Pons (tissue), 1 donor: ENCODE results near the gene CARD9.

Experiments
- DNase-seq: peaks from one replicate; pipeline ENCODE4 v3.0.0-alpha.2; 2016; ENCODE audit warnings: low spot score

The CARD9 gene

DNA sequence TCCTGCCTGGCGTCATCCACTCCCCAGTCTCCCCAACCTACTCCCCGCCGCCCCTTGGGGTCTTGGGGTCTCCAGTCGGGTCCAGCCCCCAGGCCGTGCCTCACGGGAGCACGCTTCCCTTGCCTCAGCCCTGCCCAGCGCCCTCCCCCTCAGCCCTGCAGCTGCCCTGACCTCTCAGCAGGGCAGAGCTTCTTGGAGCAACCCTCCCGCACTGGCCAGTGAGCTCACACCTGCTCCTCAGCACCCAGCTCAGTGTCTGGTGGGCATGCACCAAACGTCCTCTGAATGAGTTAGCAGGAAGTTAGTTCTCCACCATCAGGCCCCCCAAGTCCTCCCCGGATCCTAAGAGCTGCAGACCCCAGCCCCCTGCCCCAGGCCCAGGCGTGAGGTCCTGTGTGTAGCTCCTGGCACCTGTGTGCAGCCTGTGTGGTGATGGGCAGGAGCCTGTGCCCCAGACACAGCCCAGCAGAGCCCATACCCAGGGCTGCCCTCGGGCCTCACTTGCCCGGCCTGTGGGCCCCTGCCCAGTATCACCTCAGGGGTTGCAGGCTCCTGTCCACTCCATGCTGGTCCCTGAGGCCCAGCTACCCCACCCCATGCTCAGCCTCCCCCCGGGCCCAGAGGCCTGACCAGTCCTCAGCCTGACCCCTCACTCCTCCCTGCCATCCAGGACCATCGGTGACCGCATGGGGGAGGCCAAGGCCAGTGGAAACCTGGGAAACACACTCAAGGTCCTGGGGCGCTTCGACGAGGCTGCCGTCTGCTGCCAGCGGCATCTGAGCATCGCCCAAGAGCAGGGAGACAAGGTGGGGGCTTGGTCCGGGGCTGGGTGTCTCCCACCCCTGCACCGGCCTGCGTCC, 37.9 kb downstream of the CARD9 start:
- no peak for DNase-seq

GRCh38 chr9:136334541-136334940, 38.9 kb downstream of the CARD9 start:
- no peak for DNase-seq

- DNase-seq, result no peak
Measured at GRCh38 chr9:136333486-136333885, 40.0 kb downstream of the CARD9 start.

DNA sequence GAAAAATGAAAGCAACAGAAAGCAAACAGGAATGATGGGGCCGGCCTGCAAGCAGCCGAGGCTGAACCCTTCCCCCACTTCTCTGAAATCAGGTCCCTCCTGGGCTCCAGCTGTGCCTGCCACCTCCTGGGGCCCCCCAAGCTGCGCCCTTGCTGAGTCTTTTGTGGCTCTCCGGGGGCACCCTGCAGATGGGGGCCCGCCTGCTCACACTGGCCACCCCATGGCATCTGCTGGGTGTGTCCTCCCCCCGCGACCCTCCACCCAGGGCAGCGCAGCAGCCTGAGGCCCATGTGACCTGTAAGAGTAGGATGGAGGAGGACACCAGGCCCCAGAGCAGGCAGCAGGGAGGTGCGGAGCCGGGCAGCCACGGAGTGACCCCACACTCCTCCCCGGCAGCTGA, 40.4 kb downstream of the CARD9 start:
- DNase-seq, result no peak

DNA sequence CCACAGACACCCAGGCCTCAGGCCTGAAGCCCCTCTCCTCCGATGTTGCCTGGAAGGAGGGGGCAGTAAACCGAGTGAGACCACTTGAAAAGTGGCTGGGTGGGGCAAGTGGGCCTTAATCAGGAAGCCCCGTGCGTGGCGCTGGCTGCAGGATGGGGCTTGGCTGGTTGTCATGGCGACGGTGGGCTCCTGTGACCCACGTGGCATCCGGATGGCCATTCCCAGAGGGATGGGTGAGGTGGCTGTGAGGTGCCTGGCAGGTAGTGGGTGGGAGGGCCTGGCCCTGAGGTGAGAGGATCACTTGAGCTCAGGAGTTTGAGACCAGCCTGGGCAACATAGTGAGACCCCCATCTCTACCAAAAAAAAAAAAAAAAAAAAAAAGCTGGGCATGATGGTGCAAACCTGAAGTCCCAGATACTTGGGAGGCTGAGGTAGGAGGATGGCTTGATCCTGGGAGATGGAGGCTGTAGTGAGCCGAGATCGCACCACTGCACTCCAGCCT, 40.9 kb downstream of the CARD9 start:
- no peak for DNase-seq

DNA sequence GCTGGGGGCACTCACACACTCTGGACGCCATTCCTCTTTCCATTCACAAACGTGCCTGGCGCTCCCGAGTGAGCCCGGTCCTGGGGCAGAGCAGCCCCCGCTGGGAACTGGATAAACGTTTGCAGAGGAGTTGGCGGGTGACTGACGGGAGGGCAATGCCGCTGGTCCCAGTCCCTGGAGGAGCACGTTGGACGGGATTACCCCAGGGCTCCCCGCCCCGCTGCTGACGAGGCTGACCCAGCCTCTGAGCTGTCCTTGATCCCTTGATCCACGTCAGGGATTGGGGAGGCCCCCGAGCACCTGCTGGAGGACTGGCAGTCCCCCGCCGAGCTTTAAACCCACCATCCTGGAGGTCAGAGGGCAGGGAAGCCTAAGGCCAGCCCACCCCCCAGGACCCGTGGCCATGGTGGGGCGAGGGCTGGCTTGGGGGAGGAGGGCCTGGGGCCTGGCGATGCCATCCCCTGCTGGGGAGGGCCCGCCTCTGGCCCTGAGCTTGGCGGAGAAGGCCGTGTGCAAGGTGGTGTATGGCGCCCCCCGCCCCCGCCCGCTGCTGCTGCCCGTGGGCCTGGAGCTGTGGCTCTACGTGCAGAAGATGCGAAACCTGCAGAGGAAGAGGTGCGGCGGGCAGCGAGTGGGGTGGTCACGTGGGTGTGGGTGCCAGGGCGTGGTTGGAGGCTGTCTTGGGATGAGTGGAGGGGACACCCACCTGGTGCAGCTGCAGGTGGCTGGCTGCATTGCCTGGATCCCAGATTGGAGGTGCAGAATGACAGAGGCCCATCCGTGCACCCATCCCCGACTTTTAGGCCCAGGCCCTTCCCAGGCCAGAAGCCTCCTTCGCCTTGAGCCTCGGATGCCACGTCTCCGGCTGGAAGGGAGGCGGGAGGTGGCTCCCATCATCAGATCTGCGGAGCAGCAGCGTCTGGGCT, 41.6 kb downstream of the CARD9 start:
- DNase-seq, result no peak

DNA sequence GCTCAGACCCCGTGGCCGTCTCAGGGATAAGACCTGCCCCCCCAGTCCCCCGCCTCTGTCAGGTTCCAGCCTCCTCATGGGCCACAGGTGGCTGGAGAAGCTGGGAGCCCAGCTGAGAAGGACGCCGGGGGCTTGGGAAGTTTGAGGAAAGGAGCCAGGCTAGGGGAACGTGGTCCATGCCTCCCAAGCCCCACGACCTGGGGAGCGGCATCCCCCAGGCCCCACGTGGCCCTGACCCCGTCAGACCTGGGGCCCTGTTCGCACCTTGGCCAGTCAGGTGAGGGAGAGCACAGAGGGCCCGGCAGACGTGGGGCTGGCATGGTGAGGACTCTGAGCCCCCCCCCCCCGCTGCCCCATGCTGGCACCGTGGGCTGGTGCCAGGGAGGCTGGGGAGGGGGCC, 42.4 kb downstream of the CARD9 start:
- no peak for DNase-seq

DNA sequence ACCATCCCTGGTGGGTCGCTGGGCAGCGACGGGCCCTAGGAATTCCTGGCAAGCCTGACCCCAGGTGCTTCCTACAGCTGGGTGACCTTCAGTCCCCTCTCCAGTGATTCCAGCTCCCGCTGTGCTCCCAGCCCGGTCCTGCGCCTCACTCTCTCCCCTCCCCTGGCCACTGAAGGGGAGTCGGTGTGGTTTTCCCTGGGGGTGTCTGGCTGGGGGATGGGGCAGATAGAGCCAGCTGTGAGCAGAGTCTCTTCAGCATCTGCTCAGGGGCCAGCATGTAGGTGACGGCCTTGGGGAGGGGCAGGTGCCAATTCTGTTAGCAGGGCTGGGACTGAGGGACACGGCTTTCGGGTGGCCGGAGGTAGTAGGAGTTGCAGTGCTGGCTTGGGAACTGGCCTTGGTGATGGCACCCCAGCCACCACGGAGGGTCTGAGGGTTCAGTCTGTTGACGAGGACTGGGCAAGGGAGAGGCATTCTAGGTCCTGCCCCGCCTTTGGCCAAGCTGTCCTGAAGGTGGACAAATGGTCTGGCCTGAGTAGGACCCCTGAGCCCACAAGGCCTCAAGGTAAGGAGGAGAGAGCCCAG, 43.0 kb downstream of the CARD9 start:
- DNase-seq, result no peak

- DNase-seq, result no peak
Measured at GRCh38 chr9:136329636-136330405, 43.6 kb downstream of the CARD9 start.

DNA sequence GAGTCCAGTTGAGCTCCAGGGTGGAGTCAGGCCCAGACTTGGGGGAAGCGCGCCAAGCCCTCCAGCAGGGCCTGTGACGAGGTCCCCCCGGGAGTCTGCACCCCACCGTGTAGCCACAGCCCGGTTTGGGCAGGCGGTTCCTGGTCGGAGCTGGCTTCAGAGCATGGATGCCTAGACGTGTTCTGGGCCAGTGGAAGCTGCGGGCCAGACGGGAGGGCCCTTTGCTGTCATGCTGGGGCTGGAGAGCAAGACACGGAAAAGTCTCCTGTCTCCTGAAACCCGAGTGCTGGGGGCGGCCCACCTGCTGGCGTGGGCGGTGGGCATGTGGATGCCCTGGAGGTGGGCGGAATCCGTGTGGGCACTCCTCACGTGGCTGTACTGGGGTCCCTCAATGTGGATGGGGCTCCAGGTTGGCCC, 44.2 kb downstream of the CARD9 start:
- no peak for DNase-seq

- DNase-seq, result peak; percentile 54
Measured at GRCh38 chr9:136328622-136329041, 44.8 kb downstream of the CARD9 start.

DNA sequence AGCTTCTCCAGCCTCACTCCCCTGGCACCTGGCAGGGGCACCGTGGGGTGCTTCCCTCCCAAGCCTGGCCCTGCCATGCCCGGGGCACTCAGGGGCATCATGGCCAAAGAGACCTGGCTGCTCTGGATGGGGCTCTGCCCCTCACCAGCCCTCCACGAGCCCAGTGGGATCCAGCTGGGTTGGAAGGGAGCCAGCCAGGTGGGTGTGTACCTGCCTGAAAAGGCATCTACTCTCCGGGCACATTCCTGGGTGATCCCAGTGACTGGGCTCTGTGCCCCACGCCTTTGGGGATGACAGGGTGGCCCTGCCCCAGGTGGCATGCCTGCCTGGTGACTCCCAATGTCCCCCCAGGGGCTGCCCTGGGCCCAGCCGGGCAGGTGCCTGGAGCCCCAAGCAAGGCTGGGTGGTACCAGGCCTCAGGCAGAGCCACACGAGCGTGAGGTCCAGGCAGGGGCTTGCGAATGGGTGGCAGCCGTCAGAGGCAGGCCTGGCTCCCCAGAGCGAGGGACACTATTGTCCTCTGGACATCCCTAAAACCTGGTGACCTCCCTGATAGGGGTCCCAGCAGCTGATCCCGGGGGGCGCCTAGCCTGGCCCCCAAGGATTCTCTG, 45.4 kb downstream of the CARD9 start:
- DNase-seq, result no peak

DNA sequence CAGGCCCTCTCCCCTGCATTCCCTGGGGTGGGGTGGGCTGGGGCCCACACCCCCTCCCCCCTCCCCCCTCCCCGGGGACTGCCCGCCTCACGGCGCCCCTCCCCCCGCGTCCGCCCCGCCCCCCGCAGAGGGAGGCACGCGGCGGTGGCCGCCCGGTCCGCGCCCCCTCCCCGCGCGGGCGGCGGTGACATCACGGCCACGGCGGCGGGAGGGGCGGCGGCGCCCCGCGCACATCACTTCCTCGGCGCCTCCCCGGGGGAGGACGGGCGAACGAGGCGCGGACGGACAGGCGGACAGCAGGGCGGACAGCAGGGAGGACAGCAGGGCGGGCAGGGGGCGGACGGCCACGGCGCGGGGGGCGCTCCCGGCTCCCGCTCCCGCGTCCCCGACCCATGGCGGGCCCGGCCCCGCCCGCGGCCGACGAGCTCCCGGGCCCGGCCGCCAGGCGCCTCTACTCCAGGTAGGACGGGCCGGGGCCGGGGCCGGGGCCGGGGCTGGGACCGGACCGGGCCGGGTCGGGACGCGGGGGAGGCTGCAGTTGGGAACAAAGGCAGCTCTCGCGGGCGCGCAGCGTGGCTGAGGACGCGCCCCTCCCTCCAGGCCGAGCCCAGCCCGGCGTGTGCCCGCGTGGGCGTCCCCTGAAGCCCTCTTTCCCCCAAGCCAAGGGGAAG, 46.0 kb downstream of the CARD9 start, which contains the start of gene GPSM1:
TSS of gene GPSM1 (plus strand) at position 236 of the 671 bp plus-strand sequence. CDS start at position 393, 157 bp downstream.
- no peak for DNase-seq

- DNase-seq, result no peak
Measured at GRCh38 chr9:136326761-136327303, 46.6 kb downstream of the CARD9 start.

DNA sequence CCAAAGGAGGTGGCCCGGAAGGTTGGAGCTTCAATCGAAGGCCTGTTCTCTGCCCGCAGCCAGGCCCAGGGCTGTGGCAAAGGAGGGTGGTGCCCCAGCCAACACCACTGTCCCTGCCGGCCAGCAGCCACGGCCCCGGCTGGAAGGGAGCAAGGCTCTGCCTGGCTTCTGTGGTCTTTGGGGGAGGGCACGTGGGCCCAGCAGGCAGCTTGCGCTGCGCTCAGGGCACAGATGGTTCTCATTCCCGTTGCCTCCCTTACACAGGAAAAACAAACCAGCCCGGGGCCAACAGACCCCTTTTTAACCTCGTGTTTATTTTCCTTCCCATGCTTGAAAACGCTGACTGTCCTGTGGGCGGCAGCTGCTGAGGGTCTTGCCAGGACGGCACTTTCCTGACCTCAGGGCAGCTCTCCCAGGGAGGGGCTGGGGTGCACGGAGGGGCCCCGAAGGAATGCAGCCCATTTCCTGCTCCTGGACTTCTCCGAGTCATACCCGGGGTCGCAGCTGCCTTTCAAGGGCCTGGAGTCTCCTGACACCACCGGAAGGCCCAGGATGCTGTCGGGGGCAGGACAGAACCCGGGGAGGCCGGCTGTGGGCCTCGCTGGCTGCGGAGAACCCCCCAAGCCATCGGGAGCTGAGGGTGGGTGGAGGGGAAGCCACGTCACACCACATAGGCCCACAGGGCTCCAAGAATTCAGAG, 47.3 kb downstream of the CARD9 start:
- no peak for DNase-seq

DNA sequence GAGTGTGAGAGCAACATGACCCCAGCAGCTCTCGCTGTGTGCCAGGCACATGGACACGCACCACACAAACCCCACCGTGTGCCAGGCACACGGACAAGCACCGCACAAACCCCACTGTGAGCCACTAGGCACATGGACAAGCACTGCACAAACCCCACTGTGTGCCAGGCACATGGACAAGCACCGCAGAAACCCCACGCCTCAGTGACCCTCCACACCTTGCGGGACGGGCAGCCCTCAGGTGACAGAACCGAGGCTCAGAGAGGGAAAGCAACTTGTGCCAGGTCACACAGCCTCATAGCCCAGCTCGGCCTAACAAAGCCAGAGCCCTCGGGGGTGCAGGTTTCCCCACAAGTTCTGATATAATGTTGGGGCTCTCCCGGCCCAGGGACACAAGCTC, 48.1 kb downstream of the CARD9 start:
- DNase-seq, result no peak

GRCh38 chr9:136324501-136325300, 48.8 kb downstream of the CARD9 start:
- DNase-seq, result no peak

- no peak for DNase-seq
Measured at GRCh38 chr9:136323371-136323789, 50.1 kb downstream of the CARD9 start.
